ENCODE measurements around the gene CPD.

DNA sequence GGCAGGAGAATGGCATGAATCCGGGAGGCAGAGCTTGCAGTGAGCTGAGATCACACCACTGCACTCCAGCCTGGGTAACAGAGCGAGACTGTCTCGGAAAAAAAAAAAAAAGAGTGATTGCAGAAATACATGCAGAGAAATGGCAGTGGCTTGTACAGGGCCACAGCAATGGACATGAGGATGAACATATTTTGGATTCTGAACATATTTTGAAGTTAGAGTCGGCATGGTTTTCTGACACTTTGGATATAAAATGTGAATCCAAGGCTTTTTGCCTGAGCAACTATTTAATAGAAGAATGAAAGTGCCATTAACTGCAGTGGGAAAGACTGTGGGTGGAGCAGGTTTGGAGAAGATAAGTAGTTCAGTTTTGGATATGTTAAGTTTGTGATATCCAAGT is 35.8 kb downstream of the CPD start:
- TF ChIP-seq POLR2A (IDR thresholded peaks at IDR 0.05) (no peak), EP300 (IDR thresholded peaks at IDR 0.05) (no peak)
- TF ChIP-seq, protein P1, sequence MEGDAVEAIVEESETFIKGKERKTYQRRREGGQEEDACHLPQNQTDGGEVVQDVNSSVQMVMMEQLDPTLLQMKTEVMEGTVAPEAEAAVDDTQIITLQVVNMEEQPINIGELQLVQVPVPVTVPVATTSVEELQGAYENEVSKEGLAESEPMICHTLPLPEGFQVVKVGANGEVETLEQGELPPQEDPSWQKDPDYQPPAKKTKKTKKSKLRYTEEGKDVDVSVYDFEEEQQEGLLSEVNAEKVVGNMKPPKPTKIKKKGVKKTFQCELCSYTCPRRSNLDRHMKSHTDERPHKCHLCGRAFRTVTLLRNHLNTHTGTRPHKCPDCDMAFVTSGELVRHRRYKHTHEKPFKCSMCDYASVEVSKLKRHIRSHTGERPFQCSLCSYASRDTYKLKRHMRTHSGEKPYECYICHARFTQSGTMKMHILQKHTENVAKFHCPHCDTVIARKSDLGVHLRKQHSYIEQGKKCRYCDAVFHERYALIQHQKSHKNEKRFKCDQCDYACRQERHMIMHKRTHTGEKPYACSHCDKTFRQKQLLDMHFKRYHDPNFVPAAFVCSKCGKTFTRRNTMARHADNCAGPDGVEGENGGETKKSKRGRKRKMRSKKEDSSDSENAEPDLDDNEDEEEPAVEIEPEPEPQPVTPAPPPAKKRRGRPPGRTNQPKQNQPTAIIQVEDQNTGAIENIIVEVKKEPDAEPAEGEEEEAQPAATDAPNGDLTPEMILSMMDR (IDR thresholded peaks at IDR 0.05), result no peak
